GM12865 (cell line): ENCODE results near the gene ANKDD1A.
A peak's percentile ranks its signal among the peaks of the same experiment; 100 is the strongest.

Source experiments
- DNase-seq: peaks from one replicate; pipeline ENCODE4 v3.0.0; 2010; ENCODE audit warnings: low read depth
- H3K4me3 ChIP-seq: 2 replicates; pipeline ENCODE4 v1.5.1; 2011; ENCODE audit warnings: mild to moderate bottlenecking, low read depth, low read length, control low read depth
- TF ChIP-seq, protein P1 (sequence below): IDR thresholded peaks from 2 replicates; pipeline ENCODE4 v1.5.1; 2011; ENCODE audit warnings: low read length, control low read depth, low read depth, inconsistent platforms; ENCODE audit not compliant: insufficient read depth; ENCODE audit errors: missing control alignments

ANKDD1A gene

DNA sequence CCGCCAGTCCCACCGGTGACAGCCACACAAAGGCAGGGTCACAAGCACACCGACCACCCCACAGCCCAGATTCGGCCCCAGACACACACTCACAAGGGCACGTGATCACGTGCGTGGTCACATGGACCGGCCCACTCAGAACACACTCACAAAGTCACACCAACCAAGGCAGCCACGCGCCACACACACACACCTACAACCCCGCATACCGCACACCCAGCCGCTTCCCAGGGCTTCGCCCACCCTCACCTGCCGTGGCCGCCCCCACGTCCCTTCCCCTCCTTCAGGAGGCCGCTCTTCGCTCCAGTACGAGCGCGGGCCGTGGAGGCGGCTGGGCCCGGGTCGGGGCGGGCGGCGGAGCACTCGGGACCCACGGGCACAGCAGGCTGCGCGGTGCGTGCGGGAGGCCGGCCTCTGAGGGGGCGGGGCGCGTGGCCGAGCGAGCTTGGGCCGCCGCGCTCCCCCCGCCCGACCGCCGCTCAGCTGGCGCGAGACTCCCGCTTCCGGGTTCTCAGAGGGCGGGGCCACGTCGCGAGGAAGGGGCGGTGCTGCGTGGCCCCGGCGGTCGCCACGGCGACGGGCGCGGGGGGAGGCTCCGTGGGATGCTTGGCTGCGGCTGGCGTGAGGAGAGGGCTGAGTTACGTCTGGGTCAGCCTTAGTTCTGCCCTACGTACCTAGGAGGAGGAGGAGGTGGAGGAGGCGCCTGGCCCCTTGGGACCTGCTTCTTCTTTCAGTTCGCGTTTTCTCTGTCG, 77.9 kb downstream of the ANKDD1A start, which contains the start of gene SPG21:
Gene SPG21 (minus strand): TSS at position 499 of the 752 bp plus-strand sequence. CDS start 6,345 bp downstream, outside the sequence.
- TF ChIP-seq, protein P1, sequence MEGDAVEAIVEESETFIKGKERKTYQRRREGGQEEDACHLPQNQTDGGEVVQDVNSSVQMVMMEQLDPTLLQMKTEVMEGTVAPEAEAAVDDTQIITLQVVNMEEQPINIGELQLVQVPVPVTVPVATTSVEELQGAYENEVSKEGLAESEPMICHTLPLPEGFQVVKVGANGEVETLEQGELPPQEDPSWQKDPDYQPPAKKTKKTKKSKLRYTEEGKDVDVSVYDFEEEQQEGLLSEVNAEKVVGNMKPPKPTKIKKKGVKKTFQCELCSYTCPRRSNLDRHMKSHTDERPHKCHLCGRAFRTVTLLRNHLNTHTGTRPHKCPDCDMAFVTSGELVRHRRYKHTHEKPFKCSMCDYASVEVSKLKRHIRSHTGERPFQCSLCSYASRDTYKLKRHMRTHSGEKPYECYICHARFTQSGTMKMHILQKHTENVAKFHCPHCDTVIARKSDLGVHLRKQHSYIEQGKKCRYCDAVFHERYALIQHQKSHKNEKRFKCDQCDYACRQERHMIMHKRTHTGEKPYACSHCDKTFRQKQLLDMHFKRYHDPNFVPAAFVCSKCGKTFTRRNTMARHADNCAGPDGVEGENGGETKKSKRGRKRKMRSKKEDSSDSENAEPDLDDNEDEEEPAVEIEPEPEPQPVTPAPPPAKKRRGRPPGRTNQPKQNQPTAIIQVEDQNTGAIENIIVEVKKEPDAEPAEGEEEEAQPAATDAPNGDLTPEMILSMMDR, result no peak
- DNase-seq, result peak; percentile 99
- peak within 1 kb of the TSS; percentile 99 for H3K4me3 ChIP-seq

- TF ChIP-seq, protein P1, result no peak
- no peak for DNase-seq
- peak overlapping the region; percentile 77 for H3K4me3 ChIP-seq
Measured at GRCh38 chr15:64990168-64990470, 78.4 kb downstream of the ANKDD1A start.

- no peak for DNase-seq
- TF ChIP-seq, protein P1, result no peak
- no peak overlapping the region for H3K4me3 ChIP-seq
Measured at GRCh38 chr15:64991536-64992135, 79.9 kb downstream of the ANKDD1A start.

- no peak overlapping the region for H3K4me3 ChIP-seq
- DNase-seq, result no peak
Measured at GRCh38 chr15:64993290-64993689, 81.6 kb downstream of the ANKDD1A start.

GRCh38 chr15:64997066-64997465, 85.4 kb downstream of the ANKDD1A start:
- TF ChIP-seq, protein P1, result no peak
- DNase-seq, result no peak
- no peak overlapping the region for H3K4me3 ChIP-seq

More at GRCh38 chr15:64993290-64993689, 81.6 kb downstream of the ANKDD1A start:
- TF ChIP-seq, protein P1, result no peak

- no peak for DNase-seq
- no peak overlapping the region for H3K4me3 ChIP-seq
- TF ChIP-seq, protein P1, result no peak
Measured at GRCh38 chr15:64997745-64998375, 86.2 kb downstream of the ANKDD1A start.
